Measurements from ENCODE around the gene RHAG. TPM values are rescaled to one million over a fixed set of nuclear protein-coding genes. Genes with fewer than 3 reads are reported as not detected.
"Not testable (repeated sequence)": the region's sequence is repeated elsewhere in the genome, so short reads cannot be mapped to it uniquely, and the experiment has no call there.

Gene RHAG
- total RNA-seq, 1 experiment from 2014 or later: 0.31 TPM

DNA sequence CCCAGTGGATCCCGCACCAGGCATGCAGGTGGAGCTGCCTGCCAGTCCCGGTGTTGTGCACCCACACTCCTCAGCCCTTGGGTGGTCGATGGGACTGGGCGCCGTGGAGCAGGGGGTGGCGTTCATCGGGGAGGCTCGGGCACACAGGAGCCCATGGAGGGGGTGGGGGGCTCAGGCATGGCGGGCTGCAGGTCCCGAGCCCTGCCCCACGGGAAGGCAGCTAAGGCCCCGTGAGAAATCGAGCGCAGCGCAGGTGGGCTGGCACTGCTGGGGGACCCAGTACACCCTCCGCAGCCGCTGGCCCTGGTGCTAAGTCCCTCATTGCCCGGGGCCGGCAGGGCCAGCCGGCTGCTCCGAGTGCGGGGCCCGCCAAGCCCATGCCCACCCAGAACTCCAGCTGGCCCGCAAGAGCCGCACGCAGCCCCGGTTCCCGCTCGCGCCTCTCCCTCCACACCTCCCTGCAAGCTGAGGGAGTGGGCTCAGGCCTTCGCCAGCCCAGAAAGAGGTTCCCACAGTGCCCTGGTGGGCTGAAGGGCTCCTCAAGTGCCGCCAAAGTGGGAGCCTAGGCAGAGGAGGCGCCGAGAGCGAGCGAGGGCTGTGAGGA lies 7.1 kb downstream of the RHAG start:
- H3K27me3 Mint-ChIP-seq (ENCODE audit: low read depth); ATAC-seq; H3K27ac Mint-ChIP-seq; H3K4me1 Mint-ChIP-seq; DNase-seq (ENCODE audit: low spot score); POLR2A ChIA-PET; H3K4me3 Mint-ChIP-seq: not testable (repeated sequence)
- Mint-ChIP-seq H3K9me3 (peaks cover 33% of the 10 kb centered on the region), H3K36me3 (peaks cover 12% of the 10 kb centered on the region)
- CTCF ChIA-PET: interaction anchor here (1.3 kb wide), 1 partner anchor 401 kb away, joined by 3 read pairs; no protein-coding TSS in a partner anchor

DNA sequence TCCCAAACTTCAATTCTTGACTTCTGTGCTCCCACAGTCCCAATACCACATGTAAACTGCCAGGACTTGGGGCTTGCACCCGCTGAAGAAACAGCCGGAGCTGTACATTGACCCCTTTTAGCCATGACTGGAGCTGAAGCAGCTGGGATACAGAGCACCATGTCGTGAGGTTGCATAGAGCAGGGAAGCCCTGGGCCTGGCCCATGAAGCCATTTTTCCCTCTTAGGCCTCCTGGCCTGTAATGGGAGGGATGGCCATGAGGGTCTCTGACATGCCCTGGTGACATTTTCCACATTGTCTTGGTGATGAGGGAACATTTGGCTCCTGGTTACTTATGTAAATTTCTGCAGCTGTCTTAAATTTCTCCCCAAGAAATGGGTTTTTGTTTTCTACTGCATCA lies 9.8 kb downstream of the RHAG start:
- ChIA-PET POLR2A (no interaction called here), CTCF (no interaction called here)
- Mint-ChIP-seq H3K4me1 (peaks cover 2% of the 10 kb centered on the region; the same call in 1 of the 2 replicates), H3K36me3 (peaks cover 12% of the 10 kb centered on the region), H3K27me3 (ENCODE audit: low read depth) (no peaks in the 10 kb centered on the region), H3K27ac (no peak overlapping the region), H3K4me3 (no peak overlapping the region), H3K9me3 (peaks cover 33% of the 10 kb centered on the region)
- DNase-seq (ENCODE audit: low spot score): no peak
- ATAC-seq: no peak
- TF ChIP-seq, protein P1, sequence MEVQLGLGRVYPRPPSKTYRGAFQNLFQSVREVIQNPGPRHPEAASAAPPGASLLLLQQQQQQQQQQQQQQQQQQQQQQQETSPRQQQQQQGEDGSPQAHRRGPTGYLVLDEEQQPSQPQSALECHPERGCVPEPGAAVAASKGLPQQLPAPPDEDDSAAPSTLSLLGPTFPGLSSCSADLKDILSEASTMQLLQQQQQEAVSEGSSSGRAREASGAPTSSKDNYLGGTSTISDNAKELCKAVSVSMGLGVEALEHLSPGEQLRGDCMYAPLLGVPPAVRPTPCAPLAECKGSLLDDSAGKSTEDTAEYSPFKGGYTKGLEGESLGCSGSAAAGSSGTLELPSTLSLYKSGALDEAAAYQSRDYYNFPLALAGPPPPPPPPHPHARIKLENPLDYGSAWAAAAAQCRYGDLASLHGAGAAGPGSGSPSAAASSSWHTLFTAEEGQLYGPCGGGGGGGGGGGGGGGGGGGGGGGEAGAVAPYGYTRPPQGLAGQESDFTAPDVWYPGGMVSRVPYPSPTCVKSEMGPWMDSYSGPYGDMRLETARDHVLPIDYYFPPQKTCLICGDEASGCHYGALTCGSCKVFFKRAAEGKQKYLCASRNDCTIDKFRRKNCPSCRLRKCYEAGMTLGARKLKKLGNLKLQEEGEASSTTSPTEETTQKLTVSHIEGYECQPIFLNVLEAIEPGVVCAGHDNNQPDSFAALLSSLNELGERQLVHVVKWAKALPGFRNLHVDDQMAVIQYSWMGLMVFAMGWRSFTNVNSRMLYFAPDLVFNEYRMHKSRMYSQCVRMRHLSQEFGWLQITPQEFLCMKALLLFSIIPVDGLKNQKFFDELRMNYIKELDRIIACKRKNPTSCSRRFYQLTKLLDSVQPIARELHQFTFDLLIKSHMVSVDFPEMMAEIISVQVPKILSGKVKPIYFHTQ (CRISPR knock-in tag; IDR thresholded peaks at IDR 0.05): no peak
- TF ChIP-seq ESRRA (CRISPR knock-in tag; IDR thresholded peaks at IDR 0.05; ENCODE audit: borderline replicate concordance) (no peak), ATF1 (CRISPR knock-in tag; IDR thresholded peaks at IDR 0.05) (no peak), ELF4 (CRISPR knock-in tag; IDR thresholded peaks at IDR 0.05; ENCODE audit: low read depth) (no peak), GABPB1 (CRISPR knock-in tag; IDR thresholded peaks at IDR 0.05) (no peak), JAZF1 (CRISPR knock-in tag; IDR thresholded peaks at IDR 0.05) (no peak), ETV6 (CRISPR knock-in tag; IDR thresholded peaks at IDR 0.05) (no peak), NFE2L1 (CRISPR knock-in tag; IDR thresholded peaks at IDR 0.05) (no peak), IRF2 (CRISPR knock-in tag; IDR thresholded peaks at IDR 0.05; ENCODE audit: borderline replicate concordance, low read depth) (no peak), NFYB (CRISPR knock-in tag; conservative IDR thresholded peaks at IDR 0.05; ENCODE audit: low read depth) (no peak), FOXK1 (CRISPR knock-in tag; IDR thresholded peaks at IDR 0.05) (no peak)
- TF ChIP-seq, protein P2, sequence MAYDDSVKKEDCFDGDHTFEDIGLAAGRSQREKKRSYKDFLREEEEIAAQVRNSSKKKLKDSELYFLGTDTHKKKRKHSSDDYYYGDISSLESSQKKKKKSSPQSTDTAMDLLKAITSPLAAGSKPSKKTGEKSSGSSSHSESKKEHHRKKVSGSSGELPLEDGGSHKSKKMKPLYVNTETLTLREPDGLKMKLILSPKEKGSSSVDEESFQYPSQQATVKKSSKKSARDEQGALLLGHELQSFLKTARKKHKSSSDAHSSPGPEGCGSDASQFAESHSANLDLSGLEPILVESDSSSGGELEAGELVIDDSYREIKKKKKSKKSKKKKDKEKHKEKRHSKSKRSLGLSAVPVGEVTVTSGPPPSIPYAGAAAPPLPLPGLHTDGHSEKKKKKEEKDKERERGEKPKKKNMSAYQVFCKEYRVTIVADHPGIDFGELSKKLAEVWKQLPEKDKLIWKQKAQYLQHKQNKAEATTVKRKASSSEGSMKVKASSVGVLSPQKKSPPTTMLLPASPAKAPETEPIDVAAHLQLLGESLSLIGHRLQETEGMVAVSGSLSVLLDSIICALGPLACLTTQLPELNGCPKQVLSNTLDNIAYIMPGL (CRISPR knock-in tag; IDR thresholded peaks at IDR 0.05): no peak
- TF ChIP-seq, protein P3, sequence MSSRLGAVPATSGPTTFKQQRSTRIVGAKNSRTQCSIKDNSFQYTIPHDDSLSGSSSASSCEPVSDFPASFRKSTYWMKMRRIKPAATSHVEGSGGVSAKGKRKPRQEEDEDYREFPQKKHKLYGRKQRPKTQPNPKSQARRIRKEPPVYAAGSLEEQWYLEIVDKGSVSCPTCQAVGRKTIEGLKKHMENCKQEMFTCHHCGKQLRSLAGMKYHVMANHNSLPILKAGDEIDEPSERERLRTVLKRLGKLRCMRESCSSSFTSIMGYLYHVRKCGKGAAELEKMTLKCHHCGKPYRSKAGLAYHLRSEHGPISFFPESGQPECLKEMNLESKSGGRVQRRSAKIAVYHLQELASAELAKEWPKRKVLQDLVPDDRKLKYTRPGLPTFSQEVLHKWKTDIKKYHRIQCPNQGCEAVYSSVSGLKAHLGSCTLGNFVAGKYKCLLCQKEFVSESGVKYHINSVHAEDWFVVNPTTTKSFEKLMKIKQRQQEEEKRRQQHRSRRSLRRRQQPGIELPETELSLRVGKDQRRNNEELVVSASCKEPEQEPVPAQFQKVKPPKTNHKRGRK (CRISPR knock-in tag; IDR thresholded peaks at IDR 0.05; ENCODE audit: borderline replicate concordance): no peak
- TF ChIP-seq, protein P4, sequence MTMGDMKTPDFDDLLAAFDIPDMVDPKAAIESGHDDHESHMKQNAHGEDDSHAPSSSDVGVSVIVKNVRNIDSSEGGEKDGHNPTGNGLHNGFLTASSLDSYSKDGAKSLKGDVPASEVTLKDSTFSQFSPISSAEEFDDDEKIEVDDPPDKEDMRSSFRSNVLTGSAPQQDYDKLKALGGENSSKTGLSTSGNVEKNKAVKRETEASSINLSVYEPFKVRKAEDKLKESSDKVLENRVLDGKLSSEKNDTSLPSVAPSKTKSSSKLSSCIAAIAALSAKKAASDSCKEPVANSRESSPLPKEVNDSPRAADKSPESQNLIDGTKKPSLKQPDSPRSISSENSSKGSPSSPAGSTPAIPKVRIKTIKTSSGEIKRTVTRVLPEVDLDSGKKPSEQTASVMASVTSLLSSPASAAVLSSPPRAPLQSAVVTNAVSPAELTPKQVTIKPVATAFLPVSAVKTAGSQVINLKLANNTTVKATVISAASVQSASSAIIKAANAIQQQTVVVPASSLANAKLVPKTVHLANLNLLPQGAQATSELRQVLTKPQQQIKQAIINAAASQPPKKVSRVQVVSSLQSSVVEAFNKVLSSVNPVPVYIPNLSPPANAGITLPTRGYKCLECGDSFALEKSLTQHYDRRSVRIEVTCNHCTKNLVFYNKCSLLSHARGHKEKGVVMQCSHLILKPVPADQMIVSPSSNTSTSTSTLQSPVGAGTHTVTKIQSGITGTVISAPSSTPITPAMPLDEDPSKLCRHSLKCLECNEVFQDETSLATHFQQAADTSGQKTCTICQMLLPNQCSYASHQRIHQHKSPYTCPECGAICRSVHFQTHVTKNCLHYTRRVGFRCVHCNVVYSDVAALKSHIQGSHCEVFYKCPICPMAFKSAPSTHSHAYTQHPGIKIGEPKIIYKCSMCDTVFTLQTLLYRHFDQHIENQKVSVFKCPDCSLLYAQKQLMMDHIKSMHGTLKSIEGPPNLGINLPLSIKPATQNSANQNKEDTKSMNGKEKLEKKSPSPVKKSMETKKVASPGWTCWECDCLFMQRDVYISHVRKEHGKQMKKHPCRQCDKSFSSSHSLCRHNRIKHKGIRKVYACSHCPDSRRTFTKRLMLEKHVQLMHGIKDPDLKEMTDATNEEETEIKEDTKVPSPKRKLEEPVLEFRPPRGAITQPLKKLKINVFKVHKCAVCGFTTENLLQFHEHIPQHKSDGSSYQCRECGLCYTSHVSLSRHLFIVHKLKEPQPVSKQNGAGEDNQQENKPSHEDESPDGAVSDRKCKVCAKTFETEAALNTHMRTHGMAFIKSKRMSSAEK (CRISPR knock-in tag; IDR thresholded peaks at IDR 0.05; ENCODE audit: borderline replicate concordance): no peak
- TF ChIP-seq, protein P5, sequence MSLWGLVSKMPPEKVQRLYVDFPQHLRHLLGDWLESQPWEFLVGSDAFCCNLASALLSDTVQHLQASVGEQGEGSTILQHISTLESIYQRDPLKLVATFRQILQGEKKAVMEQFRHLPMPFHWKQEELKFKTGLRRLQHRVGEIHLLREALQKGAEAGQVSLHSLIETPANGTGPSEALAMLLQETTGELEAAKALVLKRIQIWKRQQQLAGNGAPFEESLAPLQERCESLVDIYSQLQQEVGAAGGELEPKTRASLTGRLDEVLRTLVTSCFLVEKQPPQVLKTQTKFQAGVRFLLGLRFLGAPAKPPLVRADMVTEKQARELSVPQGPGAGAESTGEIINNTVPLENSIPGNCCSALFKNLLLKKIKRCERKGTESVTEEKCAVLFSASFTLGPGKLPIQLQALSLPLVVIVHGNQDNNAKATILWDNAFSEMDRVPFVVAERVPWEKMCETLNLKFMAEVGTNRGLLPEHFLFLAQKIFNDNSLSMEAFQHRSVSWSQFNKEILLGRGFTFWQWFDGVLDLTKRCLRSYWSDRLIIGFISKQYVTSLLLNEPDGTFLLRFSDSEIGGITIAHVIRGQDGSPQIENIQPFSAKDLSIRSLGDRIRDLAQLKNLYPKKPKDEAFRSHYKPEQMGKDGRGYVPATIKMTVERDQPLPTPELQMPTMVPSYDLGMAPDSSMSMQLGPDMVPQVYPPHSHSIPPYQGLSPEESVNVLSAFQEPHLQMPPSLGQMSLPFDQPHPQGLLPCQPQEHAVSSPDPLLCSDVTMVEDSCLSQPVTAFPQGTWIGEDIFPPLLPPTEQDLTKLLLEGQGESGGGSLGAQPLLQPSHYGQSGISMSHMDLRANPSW (CRISPR knock-in tag; conservative IDR thresholded peaks at IDR 0.05; ENCODE audit: low read depth): no peak
- TF ChIP-seq, protein P6, sequence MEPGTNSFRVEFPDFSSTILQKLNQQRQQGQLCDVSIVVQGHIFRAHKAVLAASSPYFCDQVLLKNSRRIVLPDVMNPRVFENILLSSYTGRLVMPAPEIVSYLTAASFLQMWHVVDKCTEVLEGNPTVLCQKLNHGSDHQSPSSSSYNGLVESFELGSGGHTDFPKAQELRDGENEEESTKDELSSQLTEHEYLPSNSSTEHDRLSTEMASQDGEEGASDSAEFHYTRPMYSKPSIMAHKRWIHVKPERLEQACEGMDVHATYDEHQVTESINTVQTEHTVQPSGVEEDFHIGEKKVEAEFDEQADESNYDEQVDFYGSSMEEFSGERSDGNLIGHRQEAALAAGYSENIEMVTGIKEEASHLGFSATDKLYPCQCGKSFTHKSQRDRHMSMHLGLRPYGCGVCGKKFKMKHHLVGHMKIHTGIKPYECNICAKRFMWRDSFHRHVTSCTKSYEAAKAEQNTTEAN (CRISPR knock-in tag; IDR thresholded peaks at IDR 0.05): no peak
- TF ChIP-seq, protein P7, sequence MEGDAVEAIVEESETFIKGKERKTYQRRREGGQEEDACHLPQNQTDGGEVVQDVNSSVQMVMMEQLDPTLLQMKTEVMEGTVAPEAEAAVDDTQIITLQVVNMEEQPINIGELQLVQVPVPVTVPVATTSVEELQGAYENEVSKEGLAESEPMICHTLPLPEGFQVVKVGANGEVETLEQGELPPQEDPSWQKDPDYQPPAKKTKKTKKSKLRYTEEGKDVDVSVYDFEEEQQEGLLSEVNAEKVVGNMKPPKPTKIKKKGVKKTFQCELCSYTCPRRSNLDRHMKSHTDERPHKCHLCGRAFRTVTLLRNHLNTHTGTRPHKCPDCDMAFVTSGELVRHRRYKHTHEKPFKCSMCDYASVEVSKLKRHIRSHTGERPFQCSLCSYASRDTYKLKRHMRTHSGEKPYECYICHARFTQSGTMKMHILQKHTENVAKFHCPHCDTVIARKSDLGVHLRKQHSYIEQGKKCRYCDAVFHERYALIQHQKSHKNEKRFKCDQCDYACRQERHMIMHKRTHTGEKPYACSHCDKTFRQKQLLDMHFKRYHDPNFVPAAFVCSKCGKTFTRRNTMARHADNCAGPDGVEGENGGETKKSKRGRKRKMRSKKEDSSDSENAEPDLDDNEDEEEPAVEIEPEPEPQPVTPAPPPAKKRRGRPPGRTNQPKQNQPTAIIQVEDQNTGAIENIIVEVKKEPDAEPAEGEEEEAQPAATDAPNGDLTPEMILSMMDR (IDR thresholded peaks at IDR 0.05): no peak

All from WTC11 (cell line).